SK-N-SH treated with all-trans-retinoic acid at 6 μM for 48 hours (cell line): ENCODE measurements around the gene SLC17A5.

ENCODE experiments used
- ATAC-seq: fragments of 200-7000 bp; cut with Tn5 transposase; 3 replicates; pipeline ENCODE4 v1.9.1; 2020; ENCODE audit warnings: mild to moderate bottlenecking, moderate library complexity
- ARNTL ChIP-seq: fragments of 450-650 bp; formaldehyde crosslinking; IDR thresholded peaks from 2 replicates; pipeline ENCODE4 v1.5.0; 2020; ENCODE audit warnings: low read depth, mild to moderate bottlenecking, moderate library complexity, borderline replicate concordance
- CSDC2 ChIP-seq: fragments of 250-450 bp; sonication (Bioruptor Pico); IDR thresholded peaks from 2 replicates; pipeline ENCODE4 v1.5.0; 2020; ENCODE audit warnings: mild to moderate bottlenecking, moderate library complexity
- ISL1 ChIP-seq: fragments of 250-450 bp; sonication (Bioruptor Pico); IDR thresholded peaks from 2 replicates; pipeline ENCODE4 v2.1.2; 2022; ENCODE audit warnings: mild to moderate bottlenecking, moderate library complexity
- OSR1 ChIP-seq: fragments of 250-450 bp; sonication (Bioruptor Pico); IDR thresholded peaks from 2 replicates; pipeline ENCODE4 v1.8.0; 2022; ENCODE audit warnings: moderate library complexity, mild to moderate bottlenecking, inconsistent platforms
- POU6F1 ChIP-seq: fragments of 250-450 bp; sonication (Bioruptor Pico); IDR thresholded peaks from 2 replicates; pipeline ENCODE4 v1.8.0; 2021; ENCODE audit warnings: low read depth, mild to moderate bottlenecking, moderate library complexity, borderline replicate concordance
- RARB ChIP-seq: fragments of 250-450 bp; sonication (Bioruptor Pico); IDR thresholded peaks from 2 replicates; pipeline ENCODE4 v1.8.0; 2021; ENCODE audit warnings: mild to moderate bottlenecking, moderate library complexity
- SNAI2 ChIP-seq: fragments of 250-450 bp; sonication (Bioruptor Pico); IDR thresholded peaks from 2 replicates; pipeline ENCODE4 v1.5.0; 2020; ENCODE audit warnings: mild to moderate bottlenecking, moderate library complexity
- TCF4 ChIP-seq: fragments of 250-450 bp; sonication (Bioruptor Pico); IDR thresholded peaks from 2 replicates; pipeline ENCODE4 v1.8.0; 2021; ENCODE audit warnings: mild to moderate bottlenecking, moderate library complexity, borderline replicate concordance
- TOX ChIP-seq: fragments of 250-450 bp; sonication (Bioruptor Pico); IDR thresholded peaks from 2 replicates; pipeline ENCODE4 v1.8.0; 2021; ENCODE audit warnings: mild to moderate bottlenecking, moderate library complexity, borderline replicate concordance
- ZC3H10 ChIP-seq: fragments of 250-450 bp; sonication (Bioruptor Pico); IDR thresholded peaks from 2 replicates; pipeline ENCODE4 v1.5.1; 2021; ENCODE audit warnings: mild to moderate bottlenecking, moderate library complexity
- ZFP3 ChIP-seq: fragments of 250-450 bp; sonication (Bioruptor Pico); IDR thresholded peaks from 2 replicates; pipeline ENCODE4 v1.5.0; 2020; ENCODE audit warnings: mild to moderate bottlenecking, moderate library complexity
- ZFP30 ChIP-seq: fragments of 450-650 bp; formaldehyde crosslinking; IDR thresholded peaks from 2 replicates; pipeline ENCODE4 v1.5.0; 2022; ENCODE audit warnings: mild to moderate bottlenecking, moderate library complexity
- ZNF565 ChIP-seq: fragments of 450-650 bp; formaldehyde crosslinking; conservative IDR thresholded peaks from 2 replicates; pipeline ENCODE4 v1.5.0; 2020; ENCODE audit warnings: low read depth, mild to moderate bottlenecking, moderate library complexity
- ZNF70 ChIP-seq: fragments of 450-650 bp; formaldehyde crosslinking; IDR thresholded peaks from 2 replicates; pipeline ENCODE4 v1.5.0; 2020; ENCODE audit warnings: mild to moderate bottlenecking, moderate library complexity
- TF ChIP-seq, protein P1 (sequence below): fragments of 250-450 bp; sonication (Bioruptor Pico); IDR thresholded peaks from 2 replicates; pipeline ENCODE4 v1.5.1; 2021; ENCODE audit warnings: mild to moderate bottlenecking, moderate library complexity
- TF ChIP-seq, protein P2 (sequence below): fragments of 250-450 bp; sonication (Bioruptor Pico); IDR thresholded peaks from 2 replicates; pipeline ENCODE4 v1.8.0; 2020; ENCODE audit warnings: mild to moderate bottlenecking, moderate library complexity, borderline replicate concordance
- TF ChIP-seq, protein P3 (sequence below): fragments of 250-450 bp; sonication (Bioruptor Pico); IDR thresholded peaks from 2 replicates; pipeline ENCODE4 v1.5.1; 2020; ENCODE audit warnings: low read depth, mild to moderate bottlenecking, moderate library complexity
- TF ChIP-seq, protein P4 (sequence below): fragments of 250-450 bp; sonication (Bioruptor Pico); IDR thresholded peaks from 2 replicates; pipeline ENCODE4 v1.5.0; 2020; ENCODE audit warnings: mild to moderate bottlenecking, moderate library complexity

The SLC17A5 gene

GRCh38 chr6:73642530-73642929 lies 11.3 kb downstream of the SLC17A5 start:
- TF ChIP-seq, protein P1, sequence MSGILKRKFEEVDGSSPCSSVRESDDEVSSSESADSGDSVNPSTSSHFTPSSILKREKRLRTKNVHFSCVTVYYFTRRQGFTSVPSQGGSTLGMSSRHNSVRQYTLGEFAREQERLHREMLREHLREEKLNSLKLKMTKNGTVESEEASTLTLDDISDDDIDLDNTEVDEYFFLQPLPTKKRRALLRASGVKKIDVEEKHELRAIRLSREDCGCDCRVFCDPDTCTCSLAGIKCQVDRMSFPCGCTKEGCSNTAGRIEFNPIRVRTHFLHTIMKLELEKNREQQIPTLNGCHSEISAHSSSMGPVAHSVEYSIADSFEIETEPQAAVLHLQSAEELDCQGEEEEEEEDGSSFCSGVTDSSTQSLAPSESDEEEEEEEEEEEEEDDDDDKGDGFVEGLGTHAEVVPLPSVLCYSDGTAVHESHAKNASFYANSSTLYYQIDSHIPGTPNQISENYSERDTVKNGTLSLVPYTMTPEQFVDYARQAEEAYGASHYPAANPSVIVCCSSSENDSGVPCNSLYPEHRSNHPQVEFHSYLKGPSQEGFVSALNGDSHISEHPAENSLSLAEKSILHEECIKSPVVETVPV (CRISPR knock-in tag) = peak; percentile 70; the same call in 1 of the 2 replicates
- TF ChIP-seq ISL1 (CRISPR knock-in tag) = peak; percentile 97
- TF ChIP-seq OSR1 (CRISPR knock-in tag) = no peak
- TF ChIP-seq ZNF70 (CRISPR knock-in tag) = no peak
- peak; percentile 92 for TF ChIP-seq TOX (CRISPR knock-in tag)
- TF ChIP-seq POU6F1 (CRISPR knock-in tag) = no peak
- TF ChIP-seq, protein P2, sequence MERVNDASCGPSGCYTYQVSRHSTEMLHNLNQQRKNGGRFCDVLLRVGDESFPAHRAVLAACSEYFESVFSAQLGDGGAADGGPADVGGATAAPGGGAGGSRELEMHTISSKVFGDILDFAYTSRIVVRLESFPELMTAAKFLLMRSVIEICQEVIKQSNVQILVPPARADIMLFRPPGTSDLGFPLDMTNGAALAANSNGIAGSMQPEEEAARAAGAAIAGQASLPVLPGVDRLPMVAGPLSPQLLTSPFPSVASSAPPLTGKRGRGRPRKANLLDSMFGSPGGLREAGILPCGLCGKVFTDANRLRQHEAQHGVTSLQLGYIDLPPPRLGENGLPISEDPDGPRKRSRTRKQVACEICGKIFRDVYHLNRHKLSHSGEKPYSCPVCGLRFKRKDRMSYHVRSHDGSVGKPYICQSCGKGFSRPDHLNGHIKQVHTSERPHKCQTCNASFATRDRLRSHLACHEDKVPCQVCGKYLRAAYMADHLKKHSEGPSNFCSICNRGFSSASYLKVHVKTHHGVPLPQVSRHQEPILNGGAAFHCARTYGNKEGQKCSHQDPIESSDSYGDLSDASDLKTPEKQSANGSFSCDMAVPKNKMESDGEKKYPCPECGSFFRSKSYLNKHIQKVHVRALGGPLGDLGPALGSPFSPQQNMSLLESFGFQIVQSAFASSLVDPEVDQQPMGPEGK (CRISPR knock-in tag) = peak; percentile 26; the same call in 1 of the 2 replicates
- TF ChIP-seq ZNF565 (CRISPR knock-in tag) = no peak
- TF ChIP-seq ARNTL (CRISPR knock-in tag) = no peak
- TF ChIP-seq, protein P3, sequence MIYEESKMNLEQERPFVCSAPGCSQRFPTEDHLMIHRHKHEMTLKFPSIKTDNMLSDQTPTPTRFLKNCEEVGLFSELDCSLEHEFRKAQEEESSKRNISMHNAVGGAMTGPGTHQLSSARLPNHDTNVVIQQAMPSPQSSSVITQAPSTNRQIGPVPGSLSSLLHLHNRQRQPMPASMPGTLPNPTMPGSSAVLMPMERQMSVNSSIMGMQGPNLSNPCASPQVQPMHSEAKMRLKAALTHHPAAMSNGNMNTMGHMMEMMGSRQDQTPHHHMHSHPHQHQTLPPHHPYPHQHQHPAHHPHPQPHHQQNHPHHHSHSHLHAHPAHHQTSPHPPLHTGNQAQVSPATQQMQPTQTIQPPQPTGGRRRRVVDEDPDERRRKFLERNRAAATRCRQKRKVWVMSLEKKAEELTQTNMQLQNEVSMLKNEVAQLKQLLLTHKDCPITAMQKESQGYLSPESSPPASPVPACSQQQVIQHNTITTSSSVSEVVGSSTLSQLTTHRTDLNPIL (CRISPR knock-in tag) = no peak
- TF ChIP-seq CSDC2 = no peak
- TF ChIP-seq RARB (CRISPR knock-in tag) = 0 out of 2 replicates have a peak, but pooled peaks have one; percentile 50
- no peak for TF ChIP-seq ZFP30
- no peak for TF ChIP-seq TCF4 (CRISPR knock-in tag)
- TF ChIP-seq ZC3H10 (CRISPR knock-in tag) = peak; percentile 91
- no peak for TF ChIP-seq SNAI2 (CRISPR knock-in tag)
- ATAC-seq = peak; percentile 74

DNA sequence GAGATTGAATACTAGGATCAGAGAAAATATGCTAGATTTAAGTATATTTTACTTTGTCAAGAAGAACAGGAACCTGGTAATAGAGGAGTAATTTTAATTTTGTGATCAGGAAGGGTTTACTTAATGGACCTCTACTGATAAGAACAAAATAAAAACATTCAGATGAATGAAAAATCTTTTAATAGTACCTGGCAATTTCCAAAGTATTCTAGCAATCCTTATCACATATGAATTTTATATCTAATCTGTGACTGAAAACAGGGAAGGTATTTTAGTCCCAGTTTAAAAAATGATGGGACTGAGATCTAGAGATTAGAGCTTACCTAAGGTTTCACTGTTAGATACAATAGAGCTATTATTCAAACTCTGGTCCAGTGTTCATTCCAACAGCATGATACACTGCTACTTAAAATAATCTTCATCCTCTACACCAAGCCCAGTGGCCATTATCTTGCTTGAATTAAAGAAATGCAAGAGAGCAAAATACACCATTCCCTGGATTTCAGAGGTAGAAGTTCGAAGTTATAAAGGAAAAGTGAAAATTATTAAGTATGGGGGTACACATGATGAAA lies 13.5 kb downstream of the SLC17A5 start:
- no peak for ATAC-seq
- TF ChIP-seq, protein P4, sequence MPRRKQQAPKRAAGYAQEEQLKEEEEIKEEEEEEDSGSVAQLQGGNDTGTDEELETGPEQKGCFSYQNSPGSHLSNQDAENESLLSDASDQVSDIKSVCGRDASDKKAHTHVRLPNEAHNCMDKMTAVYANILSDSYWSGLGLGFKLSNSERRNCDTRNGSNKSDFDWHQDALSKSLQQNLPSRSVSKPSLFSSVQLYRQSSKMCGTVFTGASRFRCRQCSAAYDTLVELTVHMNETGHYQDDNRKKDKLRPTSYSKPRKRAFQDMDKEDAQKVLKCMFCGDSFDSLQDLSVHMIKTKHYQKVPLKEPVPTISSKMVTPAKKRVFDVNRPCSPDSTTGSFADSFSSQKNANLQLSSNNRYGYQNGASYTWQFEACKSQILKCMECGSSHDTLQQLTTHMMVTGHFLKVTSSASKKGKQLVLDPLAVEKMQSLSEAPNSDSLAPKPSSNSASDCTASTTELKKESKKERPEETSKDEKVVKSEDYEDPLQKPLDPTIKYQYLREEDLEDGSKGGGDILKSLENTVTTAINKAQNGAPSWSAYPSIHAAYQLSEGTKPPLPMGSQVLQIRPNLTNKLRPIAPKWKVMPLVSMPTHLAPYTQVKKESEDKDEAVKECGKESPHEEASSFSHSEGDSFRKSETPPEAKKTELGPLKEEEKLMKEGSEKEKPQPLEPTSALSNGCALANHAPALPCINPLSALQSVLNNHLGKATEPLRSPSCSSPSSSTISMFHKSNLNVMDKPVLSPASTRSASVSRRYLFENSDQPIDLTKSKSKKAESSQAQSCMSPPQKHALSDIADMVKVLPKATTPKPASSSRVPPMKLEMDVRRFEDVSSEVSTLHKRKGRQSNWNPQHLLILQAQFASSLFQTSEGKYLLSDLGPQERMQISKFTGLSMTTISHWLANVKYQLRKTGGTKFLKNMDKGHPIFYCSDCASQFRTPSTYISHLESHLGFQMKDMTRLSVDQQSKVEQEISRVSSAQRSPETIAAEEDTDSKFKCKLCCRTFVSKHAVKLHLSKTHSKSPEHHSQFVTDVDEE = no peak
- TF ChIP-seq ISL1 (CRISPR knock-in tag) (peak; percentile 94), SNAI2 (CRISPR knock-in tag) (no peak)

GRCh38 chr6:73639040-73639439 lies 14.8 kb downstream of the SLC17A5 start:
- TF ChIP-seq, protein P2 (CRISPR knock-in tag) = no peak
- TF ChIP-seq SNAI2 (CRISPR knock-in tag) = no peak
- TF ChIP-seq, protein P3 (CRISPR knock-in tag) = no peak
- TF ChIP-seq ZNF70 (CRISPR knock-in tag) = no peak
- no peak for TF ChIP-seq ZFP3 (CRISPR knock-in tag)
- no peak for TF ChIP-seq ISL1 (CRISPR knock-in tag)

More at GRCh38 chr6:73639040-73639439, 14.8 kb downstream of the SLC17A5 start:
- no peak for ATAC-seq
